Retinal pigment epithelial cell (primary cell): ENCODE data around the gene LIN52.

Source experiments
- DNase-seq: peaks from one replicate; pipeline ENCODE4 v3.0.0-alpha.2; 2010; ENCODE audit warnings: low read depth
- H3K4me3 ChIP-seq: 2 replicates; pipeline ENCODE4 v1.5.1; 2011; ENCODE audit warnings: mild to moderate bottlenecking, low read length, control low read depth, moderate library complexity
- CTCF ChIP-seq: conservative IDR thresholded peaks from 2 replicates; pipeline ENCODE4 v1.5.1; 2011; ENCODE audit warnings: low read depth, low read length, control low read depth, inconsistent platforms

LIN52 gene

DNA sequence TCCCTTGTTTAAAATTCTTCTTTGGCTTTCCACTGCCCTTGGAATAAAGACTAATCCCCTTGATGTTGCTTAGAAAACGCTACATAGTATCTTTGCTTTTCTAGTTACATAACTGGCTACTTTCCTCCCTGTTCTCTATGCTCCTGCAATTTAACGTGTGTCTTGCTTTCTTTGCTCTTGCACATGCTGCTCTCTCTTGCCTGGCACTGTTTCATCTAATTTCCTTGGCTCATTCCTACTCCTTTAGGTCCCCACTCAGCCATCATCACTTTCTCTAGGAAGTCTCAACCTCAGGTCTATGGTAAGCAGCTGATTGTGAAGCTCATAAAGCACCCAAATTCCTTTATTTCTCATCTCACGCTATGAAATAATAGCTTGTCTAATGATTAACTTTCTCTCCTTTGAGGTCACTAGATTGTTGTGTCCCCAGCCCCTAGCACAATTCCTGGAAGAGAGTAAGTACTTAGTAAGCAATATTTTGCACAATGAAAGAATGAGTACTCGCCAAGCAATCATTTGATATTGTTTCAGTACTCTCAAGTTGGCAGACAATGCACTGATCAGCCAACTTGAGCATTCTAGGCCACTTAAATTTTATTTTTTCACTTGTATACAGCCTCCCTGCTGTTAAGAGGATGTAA, 3.8 kb upstream of the LIN52 start:
- no peak for TF ChIP-seq CTCF
- DNase-seq = no peak
- no peak overlapping the region for H3K4me3 ChIP-seq

DNA sequence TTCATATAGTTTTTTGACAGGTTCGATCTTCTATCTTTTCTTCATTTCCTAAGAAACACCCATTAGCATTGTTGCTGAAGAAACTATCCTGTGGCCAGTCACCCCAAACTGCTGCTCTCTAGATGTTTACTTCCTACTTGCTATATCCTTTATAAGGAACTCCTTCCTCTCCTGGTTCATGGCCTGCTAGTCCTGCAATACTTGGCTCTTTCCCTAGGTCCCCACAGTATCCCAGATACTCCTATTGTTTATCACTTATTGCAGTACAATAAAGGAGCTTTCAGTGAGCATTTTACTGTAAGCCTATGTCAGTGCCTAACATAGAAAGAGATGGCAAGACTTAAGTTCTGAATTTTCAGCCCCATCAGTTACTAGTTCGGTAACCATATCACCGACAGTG, 3.3 kb upstream of the LIN52 start:
- H3K4me3 ChIP-seq = no peak overlapping the region
- DNase-seq = no peak
- TF ChIP-seq CTCF = no peak

DNA sequence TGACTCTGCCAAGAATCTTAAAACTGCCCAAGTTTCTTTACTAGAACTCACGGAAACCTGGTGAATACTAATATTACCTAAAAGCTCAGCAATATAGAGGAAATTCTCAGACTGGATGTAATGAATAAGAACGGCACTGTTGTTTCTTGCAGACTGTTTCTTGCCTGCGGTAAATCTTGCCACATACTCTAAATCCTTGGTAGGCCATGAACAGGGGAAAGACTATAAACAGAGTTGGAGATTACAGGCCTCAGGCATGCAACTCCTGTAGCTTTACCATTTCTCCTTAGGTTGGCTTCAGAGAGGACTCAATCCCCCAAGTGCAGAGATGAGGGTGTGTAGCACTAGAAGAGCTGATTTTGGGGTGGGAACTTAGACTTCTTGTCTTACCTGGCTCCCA, 1.6 kb upstream of the LIN52 start:
- no peak for TF ChIP-seq CTCF
- no peak for DNase-seq
- no peak overlapping the region for H3K4me3 ChIP-seq

GRCh38 chr14:74083784-74084276, 926 bp upstream of the LIN52 start:
- TF ChIP-seq CTCF = no peak
- peak overlapping the region; percentile 96 for H3K4me3 ChIP-seq
- no peak for DNase-seq

DNA sequence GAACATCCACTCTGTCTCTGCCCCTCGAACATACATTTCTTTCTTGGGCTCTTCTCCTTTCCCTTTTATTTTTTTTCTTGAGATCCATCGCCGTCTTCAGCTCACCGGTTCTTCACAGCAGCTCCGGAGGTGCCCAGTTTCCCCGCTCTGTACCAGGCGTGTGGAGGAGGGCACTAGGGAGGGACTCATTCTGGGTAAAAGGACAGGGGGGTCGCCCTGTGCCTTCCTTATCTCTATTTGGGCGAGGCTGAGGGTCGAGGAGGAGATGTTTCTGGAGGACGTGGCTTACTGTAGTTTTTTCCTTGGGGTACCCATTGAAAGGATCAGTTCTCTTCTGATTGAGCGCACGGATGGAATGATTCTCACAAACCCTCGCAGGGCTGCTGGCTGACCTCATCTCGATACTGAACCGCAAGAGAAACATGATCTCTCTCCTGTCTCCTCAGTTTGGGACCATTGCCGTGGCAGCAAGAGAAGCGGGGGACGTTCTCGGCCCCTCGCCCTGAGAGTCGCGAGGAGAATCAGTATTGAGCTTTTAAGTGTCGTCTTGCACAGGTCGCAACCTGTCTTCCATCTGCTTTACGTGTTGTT, 386 bp downstream of the LIN52 start:
- DNase-seq = no peak

DNA sequence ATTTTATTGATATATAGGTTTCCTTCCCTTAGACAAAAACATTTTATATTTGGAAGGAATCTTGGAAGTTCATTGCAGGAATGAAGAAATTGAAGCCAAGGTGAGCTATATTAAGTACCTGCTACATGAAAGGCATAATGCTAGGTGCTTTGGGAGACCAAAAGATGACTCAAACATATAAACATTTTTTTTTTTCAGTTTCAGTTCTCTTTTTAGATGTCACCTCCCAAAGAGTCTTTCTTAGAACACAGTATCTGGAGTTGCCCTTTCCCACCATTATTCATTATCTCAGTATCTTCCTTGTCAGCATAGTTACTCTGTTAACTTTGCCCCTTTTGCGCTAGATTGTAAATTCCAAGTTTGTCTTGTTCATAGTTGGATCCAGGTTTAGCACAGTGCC, 1.1 kb downstream of the LIN52 start:
- H3K4me3 ChIP-seq = peak overlapping the region; percentile 96
- TF ChIP-seq CTCF = no peak
- no peak for DNase-seq

More for the DNA sequence above, 386 bp downstream of the LIN52 start:
- peak overlapping the region; percentile 96 for H3K4me3 ChIP-seq
- no peak for TF ChIP-seq CTCF
